CD14-positive monocyte (primary cell): ENCODE data around the gene VPS8. TPM values are rescaled to one million over a fixed set of nuclear protein-coding genes. Genes with fewer than 3 reads are reported as not detected.

ENCODE experiments used
- DNase-seq, 3 donors: peaks; one replicate each; pipeline ENCODE4 v3.0.0-alpha.2; 2011 to 2022
- H2AFZ ChIP-seq: 2 replicates; pipeline ENCODE4 v1.6.0; 2012; ENCODE audit warnings: mild to moderate bottlenecking, low read depth, low read length, inconsistent platforms; ENCODE audit not compliant: insufficient read depth, poor library complexity, severe bottlenecking
- H3K27ac ChIP-seq, 2 donors: 1 replicate in 1 of 2; 2 replicates in 1 of 2; pipeline ENCODE4 v1.5.1; 2012 to 2013; ENCODE audit warnings: low read length in 2 of 2, control low read depth in 1 of 2, inconsistent platforms in 1 of 2, low read depth in 1 of 2, mild to moderate bottlenecking in 1 of 2
- H3K27me3 ChIP-seq, 2 donors: one replicate each; pipeline versions ENCODE4 v1.6.0 to v1.6.1; 2011 to 2013; ENCODE audit warnings: low read length in 2 of 2; ENCODE audit not compliant: control insufficient read depth in 2 of 2, insufficient read depth in 2 of 2
- H3K36me3 ChIP-seq, 2 donors: replicated peaks in 1 of 2; 1 replicate in 1 of 2; 2 replicates in 1 of 2; pipeline versions ENCODE4 v1.5.1 to v1.6.1; 2012 to 2013; ENCODE audit warnings: low read length in 2 of 2, control low read depth in 1 of 2, inconsistent platforms in 1 of 2, mild to moderate bottlenecking in 1 of 2; ENCODE audit not compliant: insufficient read depth in 2 of 2, control insufficient read depth in 1 of 2
- H3K4me1 ChIP-seq, 2 donors: 1 replicate in 1 of 2; 2 replicates in 1 of 2; pipeline versions ENCODE4 v1.5.1 to v1.6.1; 2012 to 2013; ENCODE audit warnings: low read length in 2 of 2, control low read depth in 1 of 2, inconsistent platforms in 1 of 2, mild to moderate bottlenecking in 1 of 2, moderate library complexity in 1 of 2; ENCODE audit not compliant: insufficient read depth in 2 of 2, control insufficient read depth in 1 of 2
- H3K4me2 ChIP-seq: replicated peaks from 2 replicates; pipeline ENCODE3; 2012; ENCODE audit warnings: low read length, moderate library complexity, mild to moderate bottlenecking; ENCODE audit not compliant: poor library complexity, severe bottlenecking; ENCODE audit errors: extremely low read depth
- H3K4me3 ChIP-seq, 3 experiments: fragments of 200-600 bp in 1 of 3; sonication (generic) in 1 of 3; replicated peaks in 1 of 3; 1 replicate in 2 of 3; 2 replicates in 1 of 3; pipeline ENCODE4 v1.5.1; 2011 to 2013; ENCODE audit warnings: low read length in 3 of 3, mild to moderate bottlenecking in 3 of 3, control low read depth in 2 of 3, low read depth in 2 of 3, inconsistent platforms in 1 of 3, moderate library complexity in 1 of 3
- H3K79me2 ChIP-seq: 2 replicates; pipeline ENCODE4 v1.6.0; 2012; ENCODE audit warnings: mild to moderate bottlenecking, control low read depth, inconsistent platforms, low read length, moderate library complexity; ENCODE audit not compliant: insufficient read depth
- H3K9ac ChIP-seq: 2 replicates; pipeline ENCODE4 v1.6.0; 2017; ENCODE audit warnings: low read length, mild to moderate bottlenecking; ENCODE audit not compliant: insufficient read depth, poor library complexity, severe bottlenecking
- H3K9me3 ChIP-seq, 2 donors: replicated peaks in 1 of 2; 1 replicate in 1 of 2; 2 replicates in 1 of 2; pipeline versions ENCODE4 v1.5.1 to v1.6.1; 2012 to 2013; ENCODE audit warnings: low read length in 2 of 2, control low read depth in 1 of 2; ENCODE audit not compliant: control insufficient read depth in 1 of 2, insufficient read depth in 1 of 2
- H4K20me1 ChIP-seq: 2 replicates; pipeline ENCODE4 v1.6.0; 2012; ENCODE audit warnings: mild to moderate bottlenecking, low read length, control low read depth, moderate library complexity; ENCODE audit not compliant: insufficient read depth
- H3K27ac Mint-ChIP-seq, 7 donors: one replicate each; pipeline ENCODE4 v1.8.0; 2020; ENCODE audit warnings: mild to moderate bottlenecking in 7 of 7, mixed read lengths in 7 of 7, moderate library complexity in 6 of 7, inconsistent platforms in 2 of 7
- H3K27me3 Mint-ChIP-seq, 3 donors: one replicate each; pipeline ENCODE4 v1.8.0; 2021 to 2022; ENCODE audit warnings: low read depth in 3 of 3, mild to moderate bottlenecking in 3 of 3, mixed read lengths in 3 of 3, moderate library complexity in 3 of 3, inconsistent platforms in 1 of 3
- H3K36me3 Mint-ChIP-seq, 2 donors: one replicate each; pipeline ENCODE4 v1.8.0; 2020; ENCODE audit warnings: mixed read lengths in 2 of 2, inconsistent platforms in 1 of 2, mild to moderate bottlenecking in 1 of 2
- H3K4me1 Mint-ChIP-seq: one replicate; pipeline ENCODE4 v1.8.0; 2020; ENCODE audit warnings: mild to moderate bottlenecking, mixed read lengths
- H3K4me3 Mint-ChIP-seq, 2 donors: one replicate each; pipeline ENCODE4 v1.8.0; 2020; ENCODE audit warnings: mild to moderate bottlenecking in 2 of 2, mixed read lengths in 2 of 2, moderate library complexity in 1 of 2
- H3K9me3 Mint-ChIP-seq, 7 donors: one replicate each; pipeline ENCODE4 v1.8.0; 2020 to 2022; ENCODE audit warnings: mixed read lengths in 7 of 7, mild to moderate bottlenecking in 6 of 7, moderate library complexity in 6 of 7, inconsistent platforms in 2 of 7
- CTCF ChIP-seq: fragments of 200-600 bp; IDR thresholded peaks from one replicate; pipeline ENCODE4 v1.8.0; 2022; ENCODE audit warnings: antibody characterized with exemption, mild to moderate bottlenecking
- WGBS: methylation state at CpG from one replicate; pipeline ENCODE4 v1.1.5; 2013; ENCODE audit warnings: missing lambda C conversion rate; ENCODE audit not compliant: insufficient coverage; 5-methylcytosine and 5-hydroxymethylcytosine counted together
- intact Hi-C, 2 donors: fragments of 100-400 bp; cut with micrococcal nuclease; formaldehyde crosslinking; loops; one replicate each; pipeline versions ENCODE4 v1.15.0 to v1.15.1; 2023
- polyA plus RNA-seq, 3 donors: library from polyadenylated mRNA; depleted of rRNA in 1 of 3; unstranded in 2 of 3; stranded (reverse) in 1 of 3; fragments of 300-500 nt in 2 of 3; fragments of >200 nt in 1 of 3; fragmentation: Illumina TruSeq in 2 of 3; gene quantifications; 1 replicate in 2 of 3; 2 replicates in 1 of 3; pipeline ENCODE4 v1.2.3, GENCODE V29; 2012 to 2021

Gene VPS8
- polyA plus RNA-seq, 3 donors: 22.0 to 42.3 (median 29.2) TPM

- no peaks in the 10 kb centered on the region for H3K9me3 ChIP-seq
- H3K4me3 ChIP-seq: no peak overlapping the region
- H4K20me1 ChIP-seq: no peaks in the 10 kb centered on the region
- no peak overlapping the region for H3K9ac ChIP-seq
- no peak overlapping the region for H3K4me3 Mint-ChIP-seq
- no peaks in the 10 kb centered on the region for H3K4me1 ChIP-seq
- no peak overlapping the region for H3K27ac Mint-ChIP-seq
- no peaks in the 10 kb centered on the region for H3K27me3 ChIP-seq
- TF ChIP-seq CTCF: no peak
- H3K27me3 Mint-ChIP-seq: no peaks in the 10 kb centered on the region
- no peaks in the 10 kb centered on the region for H3K79me2 ChIP-seq
- H3K9me3 Mint-ChIP-seq: peaks cover 0 to 7% (median 0%) of the 10 kb centered on the region in 7 donors
- WGBS: no CpG with 5 or more reads among the region's 3 CpGs
- peaks cover 58 to 95% of the 10 kb centered on the region in 2 donors for H3K36me3 ChIP-seq
- no peak overlapping the region for H3K27ac ChIP-seq
- no peak overlapping the region for H2AFZ ChIP-seq
- no peaks in the 10 kb centered on the region for H3K4me1 Mint-ChIP-seq
- no peak for DNase-seq
- intact Hi-C loops: no loop called here
- peaks cover 79 to 93% of the 10 kb centered on the region in 2 donors for H3K36me3 Mint-ChIP-seq
- H3K4me2 ChIP-seq: no peak overlapping the region
These were observed 158.2 kb downstream of the VPS8 start for GRCh38 chr3:184970186-184970585.

GRCh38 chr3:184977796-184978195 lies 165.8 kb downstream of the VPS8 start:
- no peaks in the 10 kb centered on the region for H3K27me3 ChIP-seq
- no peaks in the 10 kb centered on the region for H3K27me3 Mint-ChIP-seq
- no peak for TF ChIP-seq CTCF
- H2AFZ ChIP-seq: no peak overlapping the region
- H3K36me3 Mint-ChIP-seq: peaks cover 81 to 91% of the 10 kb centered on the region in 2 donors
- no peaks in the 10 kb centered on the region for H3K4me1 Mint-ChIP-seq
- H3K4me3 Mint-ChIP-seq: no peak overlapping the region
- H3K27ac ChIP-seq: no peak overlapping the region
- H3K9me3 ChIP-seq: no peaks in the 10 kb centered on the region
- 80% methylated on average over 1 of the region's 1 CpG for WGBS
- H3K27ac Mint-ChIP-seq: no peak overlapping the region
- intact Hi-C loops: no loop called here
- no peak overlapping the region for H3K9ac ChIP-seq
- peaks cover 0 to 19% (median 0%) of the 10 kb centered on the region in 7 donors for H3K9me3 Mint-ChIP-seq
- DNase-seq: no peak
- H3K4me3 ChIP-seq: no peak overlapping the region
- no peaks in the 10 kb centered on the region for H3K4me1 ChIP-seq
- H3K79me2 ChIP-seq: no peaks in the 10 kb centered on the region
- H3K4me2 ChIP-seq: no peak overlapping the region
- peaks cover 6% of the 10 kb centered on the region for H4K20me1 ChIP-seq
- H3K36me3 ChIP-seq: peaks cover 30 to 84% of the 10 kb centered on the region in 2 donors
